Spinal cord (tissue), 10 donors: ENCODE data around the gene WBP2NL. TPM values are rescaled to one million over a fixed set of nuclear protein-coding genes. Genes with fewer than 3 reads are reported as not detected.

Experiments
- DNase-seq, 6 donors: peaks; one replicate each; pipeline versions ENCODE4 v3.0.0 to v3.0.0-alpha.2; 2013 to 2015; ENCODE audit warnings: low spot score in 6 of 6, low read depth in 4 of 6
- H3K27ac ChIP-seq: one replicate; pipeline ENCODE4 v1.5.1; 2013; ENCODE audit warnings: low read depth, low read length, control low read depth
- H3K27me3 ChIP-seq: one replicate; pipeline ENCODE4 v1.6.1; 2013; ENCODE audit warnings: low read length; ENCODE audit not compliant: control insufficient read depth, insufficient read depth
- H3K36me3 ChIP-seq: one replicate; pipeline ENCODE4 v1.6.1; 2013; ENCODE audit warnings: low read length; ENCODE audit not compliant: control insufficient read depth, insufficient read depth
- H3K4me1 ChIP-seq: one replicate; pipeline ENCODE4 v1.6.1; 2013; ENCODE audit warnings: low read length; ENCODE audit not compliant: control insufficient read depth, insufficient read depth
- H3K4me3 ChIP-seq: one replicate; pipeline ENCODE4 v1.5.1; 2013; ENCODE audit warnings: low read depth, low read length, control low read depth
- H3K9me3 ChIP-seq: one replicate; pipeline ENCODE4 v1.6.1; 2013; ENCODE audit warnings: low read length; ENCODE audit not compliant: control insufficient read depth, insufficient read depth
- WGBS: methylation state at CpG from one replicate; pipeline ENCODE4 v1.1.5; 2013; ENCODE audit warnings: missing lambda C conversion rate; ENCODE audit not compliant: insufficient coverage; 5-methylcytosine and 5-hydroxymethylcytosine counted together
- polyA plus RNA-seq, 2 donors: library from polyadenylated mRNA; unstranded; fragments of 120-200 nt; gene quantifications; one replicate each; pipeline ENCODE4 v1.2.1, GENCODE V29; 2013; ENCODE audit not compliant: insufficient read length in 2 of 2
- total RNA-seq, 2 donors: library from RNA; depleted of rRNA in 1 of 2; stranded (reverse); fragments of 120-200 nt in 1 of 2; fragments of >200 nt in 1 of 2; gene quantifications; one replicate each; pipeline versions ENCODE4 v1.2.3 to v1.2.4, GENCODE V29; 2013 to 2014
- donor health status: healthy.

The WBP2NL gene
- total and polyA plus RNA-seq, 4 donors: 2.4 to 6.2 (median 3.7) TPM

- peaks cover 3% of the 10 kb centered on the region for H3K36me3 ChIP-seq
- H3K27ac ChIP-seq: no peak overlapping the region
- no peak for DNase-seq
- no peaks in the 10 kb centered on the region for H3K4me1 ChIP-seq
- no CpG with 5 or more reads among the region's 2 CpGs for WGBS
- no peaks in the 10 kb centered on the region for H3K27me3 ChIP-seq
- no peak overlapping the region for H3K4me3 ChIP-seq
- no peaks in the 10 kb centered on the region for H3K9me3 ChIP-seq
Observed at GRCh38 chr22:42021571-42021970, 23.0 kb downstream of the WBP2NL start.

- WGBS: no CpG with 5 or more reads among the region's 2 CpGs
- Histone ChIP-seq H3K27ac (no peak overlapping the region), H3K9me3 (no peaks in the 10 kb centered on the region), H3K36me3 (peaks cover 3% of the 10 kb centered on the region), H3K27me3 (no peaks in the 10 kb centered on the region), H3K4me3 (no peak overlapping the region), H3K4me1 (no peaks in the 10 kb centered on the region)
- DNase-seq: no peak
Observed at GRCh38 chr22:42022162-42022847, 23.7 kb downstream of the WBP2NL start.

- H3K4me1 ChIP-seq: no peaks in the 10 kb centered on the region
- peaks cover 3% of the 10 kb centered on the region for H3K36me3 ChIP-seq
- WGBS: no CpG with 5 or more reads among the region's 1 CpG
- no peak for DNase-seq
- no peaks in the 10 kb centered on the region for H3K9me3 ChIP-seq
- H3K27ac ChIP-seq: no peak overlapping the region
- H3K4me3 ChIP-seq: no peak overlapping the region
- no peaks in the 10 kb centered on the region for H3K27me3 ChIP-seq
Observed at GRCh38 chr22:42025421-42025820, 26.8 kb downstream of the WBP2NL start.

GRCh38 chr22:42026705-42027104 lies 28.1 kb downstream of the WBP2NL start:
- H3K4me1 ChIP-seq: no peaks in the 10 kb centered on the region
- DNase-seq: no peak
- H3K4me3 ChIP-seq: no peak overlapping the region
- no peak overlapping the region for H3K27ac ChIP-seq
- WGBS: 91% methylated on average over 10 of the region's 10 CpGs
- no peaks in the 10 kb centered on the region for H3K27me3 ChIP-seq
- H3K36me3 ChIP-seq: peaks cover 3% of the 10 kb centered on the region
- no peaks in the 10 kb centered on the region for H3K9me3 ChIP-seq

- H3K27me3 ChIP-seq: no peaks in the 10 kb centered on the region
- H3K4me1 ChIP-seq: no peaks in the 10 kb centered on the region
- no peak for DNase-seq
- H3K9me3 ChIP-seq: no peaks in the 10 kb centered on the region
- H3K27ac ChIP-seq: no peak overlapping the region
- peaks cover 4% of the 10 kb centered on the region for H3K36me3 ChIP-seq
- no peak overlapping the region for H3K4me3 ChIP-seq
- 91% methylated on average over 5 of the region's 5 CpGs for WGBS
Observed at GRCh38 chr22:42033263-42034181, 34.9 kb downstream of the WBP2NL start.

GRCh38 chr22:42035256-42035655 lies 36.7 kb downstream of the WBP2NL start:
- H3K4me1 ChIP-seq: no peaks in the 10 kb centered on the region
- WGBS: 76% methylated on average over 7 of the region's 8 CpGs
- no peak overlapping the region for H3K27ac ChIP-seq
- no peaks in the 10 kb centered on the region for H3K27me3 ChIP-seq
- H3K9me3 ChIP-seq: no peaks in the 10 kb centered on the region
- peaks cover 4% of the 10 kb centered on the region for H3K36me3 ChIP-seq
- H3K4me3 ChIP-seq: no peak overlapping the region
- no peak for DNase-seq

- Histone ChIP-seq H3K36me3 (no peaks in the 10 kb centered on the region), H3K27ac (no peak overlapping the region), H3K9me3 (peaks cover 2% of the 10 kb centered on the region), H3K4me3 (no peak overlapping the region), H3K27me3 (no peaks in the 10 kb centered on the region), H3K4me1 (no peaks in the 10 kb centered on the region)
- WGBS: 83% methylated on average over 1 of the region's 5 CpGs
- no peak for DNase-seq
Observed at GRCh38 chr22:42039271-42039670, 40.7 kb downstream of the WBP2NL start.

- DNase-seq: no peak
- H3K9me3 ChIP-seq: peaks cover 2% of the 10 kb centered on the region
- H3K27me3 ChIP-seq: no peaks in the 10 kb centered on the region
Observed at GRCh38 chr22:42041784-42042183, 43.2 kb downstream of the WBP2NL start.

GRCh38 chr22:42050641-42051180 lies 52.1 kb downstream of the WBP2NL start:
- no peaks in the 10 kb centered on the region for H3K9me3 ChIP-seq
- H3K4me3 ChIP-seq: no peak overlapping the region
- H3K4me1 ChIP-seq: no peaks in the 10 kb centered on the region
- WGBS: 83% methylated on average over 1 of the region's 2 CpGs
- H3K27me3 ChIP-seq: no peaks in the 10 kb centered on the region
- no peak overlapping the region for H3K27ac ChIP-seq
- DNase-seq: peak in 1 of 6 donors; percentile 65
- H3K36me3 ChIP-seq: no peaks in the 10 kb centered on the region

More at GRCh38 chr22:42041784-42042183, 43.2 kb downstream of the WBP2NL start:
- H3K36me3 ChIP-seq: no peaks in the 10 kb centered on the region
- no peak overlapping the region for H3K27ac ChIP-seq
- H3K4me1 ChIP-seq: no peaks in the 10 kb centered on the region
- no peak overlapping the region for H3K4me3 ChIP-seq
